HG02970 (cell line): Measurements from ENCODE around the gene CDH22.

Experiments
- ATAC-seq: cut with Tn5 transposase; IDR thresholded peaks from one replicate; pipeline ENCODE4 v1.9.1; 2021; ENCODE audit warnings: mild to moderate bottlenecking, moderate library complexity, moderate number of reproducible peaks; ENCODE audit not compliant: unreplicated experiment, low FRiP score

The CDH22 gene

GRCh38 chr20:46157625-46158024 lies 150.7 kb downstream of the CDH22 start:
- no peak for ATAC-seq

DNA sequence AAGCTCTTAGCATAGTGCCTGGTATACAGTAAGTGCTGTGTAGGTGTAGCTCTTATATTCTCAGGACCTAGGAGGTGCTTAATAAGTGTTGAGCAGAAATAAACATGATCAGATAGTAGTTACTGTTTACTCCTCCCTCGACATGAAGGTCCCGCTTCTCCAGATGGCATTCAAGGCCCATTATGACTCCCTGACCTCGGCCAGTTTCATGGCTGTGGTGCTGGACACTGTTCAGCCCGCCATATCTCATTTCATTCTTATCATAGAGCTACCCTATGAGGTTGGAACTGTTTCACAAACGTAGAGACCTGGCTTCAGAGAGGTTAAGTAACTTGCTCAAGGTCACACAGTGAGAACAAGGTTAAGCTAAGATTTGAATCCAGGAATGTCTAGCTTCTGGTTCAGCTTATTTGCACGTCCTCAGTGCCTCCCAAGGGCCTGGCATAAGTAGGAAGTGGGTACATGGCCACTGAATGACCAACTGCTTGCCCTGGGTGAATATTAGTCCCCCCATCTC lies 151.2 kb downstream of the CDH22 start:
- ATAC-seq: no peak

GRCh38 chr20:46156065-46156464 lies 152.2 kb downstream of the CDH22 start:
- no peak for ATAC-seq

DNA sequence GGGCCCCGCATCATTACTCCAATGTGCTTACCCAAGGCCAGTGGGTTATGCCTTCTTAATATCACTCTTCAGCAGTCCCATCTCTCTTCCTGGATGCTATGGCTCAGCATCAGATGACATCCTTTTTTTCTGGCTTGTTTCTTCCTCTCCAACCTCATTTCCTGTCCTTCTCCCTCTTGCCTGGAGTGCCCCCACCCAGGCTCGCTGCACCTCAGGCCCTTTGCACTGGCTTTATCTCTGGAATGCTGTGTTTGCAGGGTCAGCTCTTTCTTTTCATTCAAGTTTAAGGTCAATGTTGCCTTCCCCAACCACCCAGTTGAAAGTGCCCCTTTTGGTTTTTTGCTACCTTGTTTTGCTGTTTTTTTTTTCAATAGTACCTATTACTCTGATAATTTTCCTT lies 153.5 kb downstream of the CDH22 start:
- ATAC-seq: no peak

DNA sequence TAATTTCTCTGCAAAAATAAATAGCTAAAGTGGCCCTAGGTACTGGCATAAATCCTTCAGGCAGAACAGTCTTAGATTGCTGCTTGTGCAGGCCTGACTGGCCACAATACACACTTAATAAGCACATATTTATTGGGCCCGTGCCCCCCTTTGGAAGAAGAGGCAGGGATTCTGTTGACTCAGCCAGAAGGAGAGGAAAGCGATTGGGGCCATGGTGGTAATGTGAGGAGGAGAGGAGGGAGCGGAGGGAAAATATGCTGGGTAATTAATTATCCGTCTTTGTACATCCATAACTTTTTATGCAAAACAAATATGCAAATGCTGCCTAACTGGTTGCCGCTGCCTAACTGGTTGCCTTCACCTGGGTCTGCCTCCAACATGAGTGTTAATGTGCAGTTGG lies 154.0 kb downstream of the CDH22 start:
- ATAC-seq: no peak

DNA sequence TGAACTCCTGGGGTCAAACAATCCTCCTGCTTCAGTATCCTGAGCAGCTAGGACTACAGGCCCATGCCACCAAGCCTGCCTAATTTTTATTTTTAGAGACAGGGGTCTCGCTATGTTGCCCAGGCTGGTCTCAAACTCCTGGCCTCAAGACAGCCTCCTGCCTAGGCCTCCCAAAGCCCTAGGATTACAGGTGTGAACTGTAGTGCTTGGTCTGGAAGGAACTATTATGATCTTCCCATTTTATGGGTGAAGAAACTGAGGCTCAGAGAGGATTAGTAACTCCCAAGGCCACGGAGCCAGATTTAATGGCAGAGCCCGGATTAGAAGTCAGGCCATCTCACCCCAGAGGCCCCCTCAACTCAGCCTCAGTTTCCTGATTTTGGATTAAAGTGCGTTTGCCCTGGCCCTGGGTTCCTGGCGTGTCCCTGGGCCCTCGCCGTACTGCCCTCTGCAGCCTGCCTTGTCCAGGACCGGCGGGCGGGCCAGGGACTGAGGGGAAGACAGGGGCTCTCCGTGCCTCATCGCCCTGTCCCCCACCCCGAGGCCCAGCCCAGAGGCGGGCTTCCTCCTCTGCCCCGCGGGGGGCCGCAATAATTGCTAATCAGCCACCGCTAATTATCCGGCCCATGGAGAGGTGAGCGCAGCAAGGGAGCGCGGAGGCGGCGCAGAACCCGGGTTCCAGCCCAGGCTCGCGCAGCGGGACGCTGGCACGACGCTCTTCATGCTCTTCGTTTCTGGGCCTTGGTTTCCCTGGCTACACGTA lies 155.3 kb downstream of the CDH22 start:
- no peak for ATAC-seq

- ATAC-seq: no peak
Measured at GRCh38 chr20:46151936-46152335, 156.4 kb downstream of the CDH22 start.

DNA sequence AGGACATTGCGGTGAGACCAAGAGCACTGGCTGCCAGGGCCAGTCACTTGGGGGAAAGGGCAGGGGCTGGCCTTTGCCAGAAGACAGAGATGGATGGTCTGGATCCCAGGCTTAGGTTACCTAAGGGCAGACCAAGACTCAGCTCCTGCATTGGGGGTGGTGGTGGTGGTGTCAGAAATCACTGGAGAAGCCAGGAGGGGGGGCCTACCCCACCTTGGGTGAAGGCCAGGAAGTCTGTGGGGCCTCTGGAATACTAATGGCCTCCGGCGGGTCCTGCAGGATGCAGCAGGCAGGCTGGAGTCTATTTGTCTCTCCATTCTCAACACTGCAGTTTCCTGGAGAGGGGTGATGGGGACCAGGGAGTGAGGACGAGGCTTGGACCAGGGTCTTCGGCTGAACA lies 157.4 kb downstream of the CDH22 start:
- ATAC-seq: no peak

DNA sequence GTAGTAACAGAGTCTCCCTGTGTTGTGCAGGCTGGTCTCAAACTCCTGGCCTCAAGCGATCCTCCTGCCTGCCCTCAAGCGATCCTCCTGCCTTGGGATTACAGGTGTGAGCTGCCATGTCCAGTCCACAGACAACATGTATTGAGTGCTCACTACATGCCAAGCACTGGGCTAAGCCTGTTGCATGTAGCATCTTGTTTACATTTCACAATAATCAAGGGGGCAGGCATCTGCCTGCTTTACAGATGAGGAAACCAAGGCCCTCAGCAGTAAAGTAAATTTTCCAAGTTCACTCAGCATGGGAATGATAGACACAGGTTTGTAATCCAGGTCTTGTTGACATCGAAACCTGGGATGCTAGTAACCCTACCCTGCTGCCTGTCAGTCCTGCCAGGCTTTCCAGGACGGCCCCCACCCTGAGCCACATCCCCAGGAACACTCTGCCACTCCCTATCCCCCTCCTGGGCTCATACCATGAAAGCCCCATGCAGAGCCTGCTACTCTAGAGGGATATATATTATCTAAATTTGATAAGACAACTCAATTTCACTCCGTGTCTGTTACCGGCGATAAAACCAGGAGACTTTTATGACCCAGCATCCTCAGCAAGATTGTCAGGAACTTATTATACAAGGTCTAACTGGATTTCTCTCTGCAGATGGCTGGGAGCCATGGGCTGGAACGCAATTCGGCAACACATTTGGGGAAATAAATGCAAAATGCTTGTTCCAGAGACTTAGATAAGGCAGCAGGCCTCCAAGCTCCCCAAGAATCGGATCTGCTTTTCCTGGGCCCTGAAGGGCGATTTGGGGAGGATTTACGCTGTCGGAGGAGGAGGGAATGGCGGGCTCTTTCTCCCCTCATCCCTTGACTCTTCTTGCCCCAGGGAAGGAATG lies 159.7 kb downstream of the CDH22 start:
- no peak for ATAC-seq

DNA sequence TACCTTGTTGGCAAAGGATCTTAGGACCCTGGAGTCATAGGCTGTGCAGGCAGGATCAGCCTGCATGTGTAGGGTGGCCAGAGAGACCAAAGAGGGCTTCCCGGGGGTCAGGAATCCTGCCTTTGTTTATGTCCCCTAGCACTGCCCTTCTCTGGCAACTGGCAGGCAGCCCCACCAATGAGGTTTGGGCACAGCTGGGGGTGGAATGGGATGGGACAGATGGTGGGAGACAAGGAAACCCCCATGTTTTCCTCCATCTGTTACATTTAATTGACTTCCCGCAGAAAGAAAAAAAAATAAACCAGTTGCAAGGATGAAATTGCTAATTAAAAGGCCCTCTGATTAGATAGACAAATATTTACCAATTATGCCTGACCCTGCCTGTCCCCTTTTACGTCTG lies 162.6 kb downstream of the CDH22 start:
- ATAC-seq: no peak

- no peak for ATAC-seq
Measured at GRCh38 chr20:46144432-46145025, 163.8 kb downstream of the CDH22 start.

- ATAC-seq: no peak
Measured at GRCh38 chr20:46142124-46142523, 166.2 kb downstream of the CDH22 start.

DNA sequence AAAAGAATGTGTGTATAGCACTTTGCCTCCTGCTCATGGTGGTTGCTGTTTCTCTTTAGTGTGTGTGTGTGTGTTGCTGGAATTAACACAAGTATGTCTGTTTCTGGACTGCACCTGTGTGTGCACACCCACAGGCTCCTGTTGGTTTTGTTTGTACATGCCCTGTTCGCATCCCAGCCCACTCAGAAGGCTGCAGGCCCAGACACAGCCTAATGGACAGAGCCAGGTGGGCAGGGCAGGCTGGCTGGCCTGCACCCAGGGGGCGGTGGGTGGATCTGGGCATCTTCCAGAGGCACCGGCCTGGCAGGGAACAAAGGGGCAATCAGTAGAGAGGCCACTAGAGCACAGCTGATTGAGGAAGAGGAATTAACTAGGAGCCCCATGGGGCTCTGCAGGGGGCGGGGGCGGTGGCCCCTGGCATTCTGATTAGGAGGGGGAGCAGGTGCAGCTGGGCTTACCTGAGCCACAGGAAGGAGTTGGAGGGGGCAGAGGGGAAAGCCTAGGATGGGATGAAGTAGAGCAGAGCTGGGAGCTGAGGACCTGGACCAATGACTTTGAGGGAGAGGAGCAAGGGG lies 168.3 kb downstream of the CDH22 start:
- ATAC-seq: no peak

GRCh38 chr20:46139266-46139889 lies 168.9 kb downstream of the CDH22 start:
- ATAC-seq: no peak

DNA sequence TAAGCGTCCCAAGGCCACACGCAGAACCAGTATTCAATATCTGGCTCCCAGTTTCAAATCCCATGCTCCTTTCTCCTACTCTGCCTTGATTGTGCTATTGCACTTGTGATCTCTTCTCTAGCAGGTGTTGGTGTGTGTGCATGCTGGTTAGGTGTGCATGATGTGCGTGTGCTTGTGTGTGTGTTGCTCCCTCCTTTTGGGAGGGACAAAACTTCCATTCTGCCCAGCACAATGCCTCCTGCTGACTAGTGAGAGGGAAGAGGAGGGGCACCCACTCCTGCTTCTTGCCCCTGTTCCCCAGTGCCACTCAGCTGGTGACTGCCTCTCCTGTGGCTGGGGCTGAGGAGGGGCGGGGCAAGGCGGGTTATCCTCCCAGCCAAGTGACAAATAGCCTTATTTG lies 170.5 kb downstream of the CDH22 start:
- ATAC-seq: no peak

GRCh38 chr20:46135856-46136633 lies 172.3 kb downstream of the CDH22 start:
- ATAC-seq: no peak

GRCh38 chr20:46134716-46135115 lies 173.6 kb downstream of the CDH22 start:
- ATAC-seq: no peak

- ATAC-seq: no peak
Measured at GRCh38 chr20:46133886-46134654, 174.2 kb downstream of the CDH22 start.

DNA sequence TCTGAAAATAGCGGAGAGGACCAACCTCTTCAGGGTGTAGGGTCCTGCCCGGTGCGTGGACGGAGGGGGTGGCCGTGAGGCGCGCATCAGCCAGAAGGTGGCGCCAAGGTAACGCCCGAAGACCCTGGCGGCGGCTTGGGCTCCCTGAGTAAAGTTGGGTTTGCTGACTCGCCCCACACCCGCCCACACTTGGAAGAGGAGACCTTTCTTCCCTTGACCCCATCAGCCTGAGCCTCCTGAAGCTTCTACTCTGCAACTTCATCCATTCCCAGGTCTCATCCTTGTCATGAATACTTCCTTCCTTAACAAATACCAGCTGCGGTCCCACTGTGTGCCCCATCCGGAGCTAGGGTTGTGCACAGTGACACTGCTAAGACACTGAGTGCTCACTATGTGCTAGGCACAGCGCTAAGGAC lies 175.6 kb downstream of the CDH22 start:
- ATAC-seq: no peak
